GM23338 (cell line): ENCODE data around the gene PGGHG. TPM values are rescaled to one million over a fixed set of nuclear protein-coding genes. Genes with fewer than 3 reads are reported as not detected.

Experiments
- ATAC-seq: fragments of 200-7000 bp; cut with Tn5 transposase; 3 replicates; pipeline ENCODE4 v1.9.1; 2020
- DNase-seq: peaks from one replicate; pipeline ENCODE4 v3.0.0-alpha.2; 2015; ENCODE audit warnings: low spot score
- H2AFZ ChIP-seq: fragments of 200-600 bp; sonication (generic); 2 replicates; pipeline ENCODE4 v1.8.0; 2016; ENCODE audit warnings: antibody characterized with exemption, mild to moderate bottlenecking, moderate library complexity
- H3F3A ChIP-seq: fragments of 200-600 bp; sonication (generic); replicated peaks from 2 replicates; pipeline ENCODE4 v1.8.0; 2017; ENCODE audit warnings: antibody characterized with exemption, mixed run types, low read depth
- H3K27ac ChIP-seq: fragments of 200-600 bp; sonication (generic); 2 replicates; pipeline ENCODE4 v1.6.1; 2016; ENCODE audit warnings: low read depth
- H3K27me3 ChIP-seq: fragments of 200-600 bp; sonication (generic); 2 replicates; pipeline ENCODE4 v1.8.0; 2016; ENCODE audit warnings: mild to moderate bottlenecking, mixed run types, moderate library complexity; ENCODE audit not compliant: insufficient read depth
- H3K36me3 ChIP-seq: fragments of 200-600 bp; sonication (generic); 2 replicates; pipeline ENCODE4 v1.8.0; 2016; ENCODE audit warnings: mild to moderate bottlenecking; ENCODE audit not compliant: insufficient read depth
- H3K4me1 ChIP-seq: fragments of 200-600 bp; sonication (generic); 2 replicates; pipeline ENCODE4 v1.8.0; 2016; ENCODE audit warnings: mild to moderate bottlenecking, moderate library complexity; ENCODE audit not compliant: insufficient read depth
- H3K4me2 ChIP-seq: fragments of 200-600 bp; sonication (generic); 2 replicates; pipeline ENCODE4 v1.7.1; 2017; ENCODE audit warnings: mixed run types
- H3K4me3 ChIP-seq: fragments of 200-600 bp; sonication (generic); 2 replicates; pipeline ENCODE4 v1.6.1; 2016; ENCODE audit warnings: mixed run types
- H3K79me2 ChIP-seq: fragments of 200-600 bp; sonication (generic); replicated peaks from 2 replicates; pipeline ENCODE4 v1.8.0; 2017; ENCODE audit warnings: mild to moderate bottlenecking; ENCODE audit not compliant: insufficient read depth
- H3K9me2 ChIP-seq: fragments of 200-600 bp; sonication (generic); 2 replicates; pipeline ENCODE4 v1.8.0; 2017; ENCODE audit not compliant: insufficient read depth
- H4K20me1 ChIP-seq: fragments of 200-600 bp; sonication (generic); replicated peaks from 2 replicates; pipeline ENCODE4 v1.8.0; 2017; ENCODE audit warnings: mild to moderate bottlenecking; ENCODE audit not compliant: insufficient read depth
- H3K27ac Mint-ChIP-seq: 2 replicates; pipeline ENCODE4 v1.8.0; 2020; ENCODE audit warnings: inconsistent platforms, mild to moderate bottlenecking, moderate library complexity, mixed read lengths
- H3K27me3 Mint-ChIP-seq: 3 replicates; pipeline ENCODE4 v1.8.0; 2022; ENCODE audit warnings: low read depth, mild to moderate bottlenecking, moderate library complexity, mixed read lengths, inconsistent platforms; ENCODE audit not compliant: insufficient read depth, poor library complexity
- H3K36me3 Mint-ChIP-seq: 3 replicates; pipeline ENCODE4 v1.8.0; 2021; ENCODE audit warnings: low read depth, mild to moderate bottlenecking, inconsistent platforms, moderate library complexity, mixed read lengths
- H3K4me1 Mint-ChIP-seq: 3 replicates; pipeline ENCODE4 v1.8.0; 2020; ENCODE audit warnings: mild to moderate bottlenecking, inconsistent platforms, mixed read lengths
- H3K4me3 Mint-ChIP-seq: 3 replicates; pipeline ENCODE4 v1.8.0; 2021; ENCODE audit warnings: moderate library complexity, mild to moderate bottlenecking, inconsistent platforms, mixed read lengths
- H3K9me3 Mint-ChIP-seq: 3 replicates; pipeline ENCODE4 v1.8.0; 2020; ENCODE audit warnings: moderate library complexity, mild to moderate bottlenecking, inconsistent platforms, mixed read lengths
- CREB1 ChIP-seq: fragments of 250-450 bp; sonication (Bioruptor Pico); IDR thresholded peaks from 2 replicates; pipeline ENCODE4 v1.5.0; 2020; ENCODE audit warnings: low read depth, mild to moderate bottlenecking, moderate library complexity
- CTCF ChIP-seq, 2 experiments: fragments of 200-600 bp in 1 of 2; sonication (generic) in 1 of 2; conservative IDR thresholded peaks; 2 replicates each; pipeline versions ENCODE4 v1.5.1 to v1.6.1; 2016 to 2017; ENCODE audit warnings: antibody characterized with exemption in 2 of 2, low read depth in 2 of 2, mild to moderate bottlenecking in 2 of 2, moderate library complexity in 1 of 2
- ETS1 ChIP-seq: IDR thresholded peaks from 2 replicates; pipeline ENCODE4 v1.6.1; 2016; ENCODE audit warnings: antibody characterized with exemption
- EZH2 ChIP-seq: fragments of 200-600 bp; sonication (generic); IDR thresholded peaks from one replicate; pipeline ENCODE4 v1.8.0; 2017; ENCODE audit warnings: antibody characterized with exemption, mild to moderate bottlenecking, low read depth; ENCODE audit not compliant: unreplicated experiment
- JUNB ChIP-seq: IDR thresholded peaks from one replicate; pipeline ENCODE4 v1.6.1; 2016; ENCODE audit warnings: antibody characterized with exemption; ENCODE audit not compliant: unreplicated experiment
- NANOG ChIP-seq: IDR thresholded peaks from 2 replicates; pipeline ENCODE4 v1.6.1; 2016; ENCODE audit warnings: antibody characterized with exemption, borderline replicate concordance
- POLR2AphosphoS5 ChIP-seq: IDR thresholded peaks from 2 replicates; pipeline ENCODE4 v1.6.1; 2016; ENCODE audit warnings: antibody characterized with exemption, low read depth
- REST ChIP-seq: IDR thresholded peaks from one replicate; pipeline ENCODE4 v1.6.1; 2018; ENCODE audit warnings: antibody characterized with exemption; ENCODE audit not compliant: unreplicated experiment
- STAT1 ChIP-seq: IDR thresholded peaks from one replicate; pipeline ENCODE4 v1.6.1; 2016; ENCODE audit warnings: antibody characterized with exemption; ENCODE audit not compliant: unreplicated experiment
- ZNF114 ChIP-seq: fragments of 250-450 bp; sonication (Bioruptor Pico); IDR thresholded peaks from 2 replicates; pipeline ENCODE4 v1.5.0; 2020; ENCODE audit warnings: mild to moderate bottlenecking, moderate library complexity
- ZNF331 ChIP-seq: fragments of 250-450 bp; sonication (Bioruptor Pico); IDR thresholded peaks from 2 replicates; pipeline ENCODE4 v1.5.0; 2020; ENCODE audit warnings: low read depth, mild to moderate bottlenecking, moderate library complexity
- polyA plus RNA-seq: library from polyadenylated mRNA; unstranded; fragments of >200 nt; fragmentation: Nextera tagmentation; extraction: Ambion mirVana; gene quantifications from 2 replicates; pipeline ENCODE4 v1.2.1, GENCODE V29; 2016
- total RNA-seq: library from RNA; depleted of rRNA; stranded (reverse); fragments of >200 nt; shearing (Covaris generic); gene quantifications from 2 replicates; pipeline ENCODE4 v1.2.3, GENCODE V29; 2014

PGGHG gene
- total and polyA plus RNA-seq, 2 experiments from 2014 or later: 24.9 to 55.8 TPM

GRCh38 chr11:257766-258493, 31.0 kb upstream of the PGGHG start (continued):
- no peak for TF ChIP-seq REST
- no peak for TF ChIP-seq EZH2
- peak in 1 of 2 experiments; percentile 39; a peak in 2 of 4 replicates for TF ChIP-seq CTCF (conservative IDR thresholded peaks at IDR 0.05; ENCODE audit: low read depth in 2 of 2)

GRCh38 chr11:259413-259812, 29.5 kb upstream of the PGGHG start:
- Histone ChIP-seq H3K4me1 (no peaks in the 10 kb centered on the region), H4K20me1 (no peaks in the 10 kb centered on the region), H3K4me2 (no peak overlapping the region), H3K27ac (no peak overlapping the region), H3F3A (no peaks in the 10 kb centered on the region), H3K4me3 (no peak overlapping the region), H3K27me3 (no peaks in the 10 kb centered on the region), H3K9me2 (peaks cover 4% of the 10 kb centered on the region; the same call in 1 of the 2 replicates), H3K79me2 (no peaks in the 10 kb centered on the region), H3K36me3 (no peaks in the 10 kb centered on the region), H2AFZ (no peak overlapping the region)
- Mint-ChIP-seq H3K9me3 (peaks cover 25% of the 10 kb centered on the region), H3K27me3 (peaks cover 4% of the 10 kb centered on the region), H3K4me3 (no peak overlapping the region), H3K4me1 (no peaks in the 10 kb centered on the region), H3K27ac (no peak overlapping the region), H3K36me3 (peaks cover 8% of the 10 kb centered on the region; the same call in 1 of the 3 replicates)
- no peak for ATAC-seq
- no peak for DNase-seq
- no peak for TF ChIP-seq ETS1
- TF ChIP-seq CREB1 (CRISPR knock-in tag): no peak
- TF ChIP-seq ZNF331: no peak
- no peak for TF ChIP-seq CTCF (conservative IDR thresholded peaks at IDR 0.05; ENCODE audit: low read depth in 2 of 2)
- TF ChIP-seq STAT1: no peak
- no peak for TF ChIP-seq NANOG
- TF ChIP-seq POLR2AphosphoS5: no peak
- TF ChIP-seq ZNF114 (CRISPR knock-in tag): no peak
- TF ChIP-seq JUNB: no peak
- no peak for TF ChIP-seq EZH2
